ENCODE results near the gene STK11. TPM values are rescaled to one million over a fixed set of nuclear protein-coding genes. Genes with fewer than 3 reads are reported as not detected.

Gene STK11
- total and polyA plus RNA-seq, 2 donors = 31.7 to 56.5 TPM

Other genes starting within 250 kb of the STK11 start
- 23.3 TPM for gene WDR18, start 221.4 kb upstream of the STK11 start, total RNA-seq
- gene WDR18, start 221.4 kb upstream of the STK11 start, polyA plus RNA-seq = 36.6 TPM
- gene GRIN3B, start 205.4 kb upstream of the STK11 start, total RNA-seq = not detected
- 0.06 TPM for gene GRIN3B, start 205.4 kb upstream of the STK11 start, polyA plus RNA-seq
- gene TMEM259, start 184.7 kb upstream of the STK11 start, total RNA-seq = 34.5 TPM
- gene TMEM259, start 184.7 kb upstream of the STK11 start, polyA plus RNA-seq = 159 TPM
- not detected for gene RNU6-2, start 184.3 kb upstream of the STK11 start, total RNA-seq
- gene RNU6-2, start 184.3 kb upstream of the STK11 start, polyA plus RNA-seq = not detected
- 73.3 TPM for gene CNN2, start 179.2 kb upstream of the STK11 start, total RNA-seq
- 97.1 TPM for gene CNN2, start 179.2 kb upstream of the STK11 start, polyA plus RNA-seq
- 1.9 TPM for gene ABCA7, start 165.7 kb upstream of the STK11 start, total RNA-seq
- 5.9 TPM for gene ABCA7, start 165.7 kb upstream of the STK11 start, polyA plus RNA-seq
- 5.7 TPM for gene ARHGAP45, start 138.6 kb upstream of the STK11 start, total RNA-seq
- gene ARHGAP45, start 138.6 kb upstream of the STK11 start, polyA plus RNA-seq = 12.0 TPM
- gene POLR2E, start 110.4 kb upstream of the STK11 start, total RNA-seq = 35.2 TPM
- 255 TPM for gene POLR2E, start 110.4 kb upstream of the STK11 start, polyA plus RNA-seq
- 71.3 TPM for gene GPX4, start 101.8 kb upstream of the STK11 start, total RNA-seq
- 452 TPM for gene GPX4, start 101.8 kb upstream of the STK11 start, polyA plus RNA-seq
- 7.6 TPM for gene SBNO2, start 31.5 kb upstream of the STK11 start, total RNA-seq
- gene SBNO2, start 31.5 kb upstream of the STK11 start, polyA plus RNA-seq = 44.8 TPM
- gene CBARP, start 32.2 kb downstream of the STK11 start, total RNA-seq = 0.53 TPM
- gene CBARP, start 32.2 kb downstream of the STK11 start, polyA plus RNA-seq = 0.43 TPM
- 9.5 TPM for gene ATP5F1D, start 36.0 kb downstream of the STK11 start, total RNA-seq
- gene ATP5F1D, start 36.0 kb downstream of the STK11 start, polyA plus RNA-seq = 236 TPM
- gene MIDN, start 42.8 kb downstream of the STK11 start, total RNA-seq = 12.2 TPM
- 64.3 TPM for gene MIDN, start 42.8 kb downstream of the STK11 start, polyA plus RNA-seq
- gene CIRBP, start 63.6 kb downstream of the STK11 start, total RNA-seq = 267 TPM
- gene CIRBP, start 63.6 kb downstream of the STK11 start, polyA plus RNA-seq = 536 TPM
- 4.9 TPM for gene FAM174C, start 69.8 kb downstream of the STK11 start, total RNA-seq
- gene FAM174C, start 69.8 kb downstream of the STK11 start, polyA plus RNA-seq = 55.9 TPM
- 0.32 TPM for gene EFNA2, start 80.1 kb downstream of the STK11 start, total RNA-seq
- 0.09 TPM for gene EFNA2, start 80.1 kb downstream of the STK11 start, polyA plus RNA-seq
- gene NDUFS7, start 178.1 kb downstream of the STK11 start, total RNA-seq = 26.4 TPM
- gene NDUFS7, start 178.1 kb downstream of the STK11 start, polyA plus RNA-seq = 173 TPM
- gene GAMT, start 195.8 kb downstream of the STK11 start, total RNA-seq = 10.3 TPM
- gene GAMT, start 195.8 kb downstream of the STK11 start, polyA plus RNA-seq = 18.5 TPM
- 37.0 TPM for gene DAZAP1, start 201.8 kb downstream of the STK11 start, total RNA-seq
- gene DAZAP1, start 201.8 kb downstream of the STK11 start, polyA plus RNA-seq = 71.5 TPM
- 507 TPM for gene RPS15, start 232.6 kb downstream of the STK11 start, total RNA-seq
- gene RPS15, start 232.6 kb downstream of the STK11 start, polyA plus RNA-seq = 3,233 TPM
- gene APC2, start 244.3 kb downstream of the STK11 start, total RNA-seq = 1.2 TPM
- 0.66 TPM for gene APC2, start 244.3 kb downstream of the STK11 start, polyA plus RNA-seq